IMR-90 (cell line): Measurements from ENCODE around the gene MRPS15. TPM values are rescaled to one million over a fixed set of nuclear protein-coding genes. Genes with fewer than 3 reads are reported as not detected.

Experiments
- ATAC-seq: fragments of 200-7000 bp; cut with Tn5 transposase; 2 replicates; pipeline ENCODE4 v1.9.1; 2020; ENCODE audit warnings: low read depth, mild to moderate bottlenecking, moderate library complexity
- BruUV-seq: library from RNA; stranded (reverse); fragments of 400-500 nt; replicated peaks from 2 replicates; lab custom pipeline; 2021; lab: Mats Ljungman, UMichigan
- CTCF ChIA-PET: fragments of 300-600 bp; formaldehyde crosslinking; extraction: SDS; loops from one replicate; lab custom pipeline; 2021; ENCODE audit warnings: antibody characterized with exemption; lab: Yijun Ruan, JAX
- POLR2A ChIA-PET: fragments of 300-600 bp; sonication (Branson Sonifier 250); formaldehyde crosslinking; loops from one replicate; lab custom pipeline; 2022; ENCODE audit warnings: antibody characterized with exemption; ENCODE audit not compliant: unreplicated experiment; lab: Charles Lee
- DNase-seq: peaks from one replicate; pipeline ENCODE4 v3.0.0; 2013
- H2AFZ ChIP-seq: replicated peaks from 2 replicates; pipeline ENCODE3; 2013; ENCODE audit warnings: low read length, mild to moderate bottlenecking; ENCODE audit not compliant: poor library complexity
- H2AK5ac ChIP-seq: 2 replicates; pipeline ENCODE4 v1.6.1; 2013; ENCODE audit warnings: low read depth, low read length, inconsistent platforms
- H2AK9ac ChIP-seq: replicated peaks from 2 replicates; pipeline ENCODE3; 2013; ENCODE audit warnings: mild to moderate bottlenecking, low read depth, low read length, moderate library complexity; ENCODE audit not compliant: poor library complexity
- H2BK120ac ChIP-seq: 2 replicates; pipeline ENCODE4 v1.6.1; 2013; ENCODE audit warnings: low read depth, low read length, inconsistent platforms
- H2BK15ac ChIP-seq: 3 replicates; pipeline ENCODE4 v1.6.1; 2013; ENCODE audit warnings: low read depth, low read length, inconsistent platforms
- H2BK20ac ChIP-seq: 2 replicates; pipeline ENCODE4 v1.6.1; 2013; ENCODE audit warnings: low read depth, mild to moderate bottlenecking, inconsistent platforms, low read length, moderate library complexity
- H2BK5ac ChIP-seq: 2 replicates; pipeline ENCODE4 v1.6.1; 2013; ENCODE audit warnings: mild to moderate bottlenecking, low read depth, low read length, inconsistent platforms; ENCODE audit not compliant: poor library complexity, severe bottlenecking
- H3K14ac ChIP-seq: replicated peaks from 2 replicates; pipeline ENCODE4 v1.6.1; 2013; ENCODE audit warnings: low read depth, low read length, inconsistent platforms
- H3K18ac ChIP-seq: 2 replicates; pipeline ENCODE4 v1.6.1; 2013; ENCODE audit warnings: low read depth, low read length, control low read depth
- H3K23ac ChIP-seq: 2 replicates; pipeline ENCODE4 v1.6.1; 2013; ENCODE audit warnings: low read depth, low read length, inconsistent platforms
- H3K27ac ChIP-seq: 2 replicates; pipeline ENCODE4 v1.5.1; 2013; ENCODE audit warnings: mild to moderate bottlenecking, control low read depth, low read length; ENCODE audit not compliant: insufficient read depth
- H3K27me3 ChIP-seq: 2 replicates; pipeline ENCODE4 v1.6.1; 2013; ENCODE audit warnings: low read length; ENCODE audit not compliant: control insufficient read depth, insufficient read depth
- H3K36me3 ChIP-seq: 2 replicates; pipeline ENCODE4 v1.6.1; 2013; ENCODE audit warnings: low read length, mixed read lengths; ENCODE audit not compliant: control insufficient read depth, insufficient read depth
- H3K4ac ChIP-seq: 2 replicates; pipeline ENCODE4 v1.6.1; 2013; ENCODE audit warnings: low read depth, low read length, inconsistent platforms
- H3K4me1 ChIP-seq: 2 replicates; pipeline ENCODE4 v1.6.1; 2013; ENCODE audit warnings: low read length, mixed read lengths; ENCODE audit not compliant: control insufficient read depth, insufficient read depth
- H3K4me2 ChIP-seq: 2 replicates; pipeline ENCODE4 v1.6.1; 2013; ENCODE audit warnings: low read depth, mild to moderate bottlenecking, control low read depth, low read length, moderate library complexity
- H3K4me3 ChIP-seq: 2 replicates; pipeline ENCODE4 v1.5.1; 2013; ENCODE audit warnings: low read depth, mild to moderate bottlenecking, control low read depth, low read length, moderate library complexity; ENCODE audit not compliant: insufficient read depth
- H3K56ac ChIP-seq: 2 replicates; pipeline ENCODE4 v1.6.1; 2013; ENCODE audit warnings: low read length, inconsistent platforms; ENCODE audit not compliant: insufficient read depth; ENCODE audit errors: extremely low read depth
- H3K79me1 ChIP-seq, 2 experiments: 2 replicates each; pipeline ENCODE4 v1.6.1; 2013; ENCODE audit warnings: low read length in 2 of 2, inconsistent platforms in 1 of 2, low read depth in 1 of 2
- H3K9ac ChIP-seq: 2 replicates; pipeline ENCODE4 v1.6.1; 2013; ENCODE audit warnings: low read depth, low read length, control low read depth
- H3K9me1 ChIP-seq: 2 replicates; pipeline ENCODE4 v1.6.1; 2013; ENCODE audit warnings: low read length, inconsistent platforms; ENCODE audit not compliant: insufficient read depth
- H3K9me3 ChIP-seq: 2 replicates; pipeline ENCODE4 v1.6.1; 2013; ENCODE audit warnings: low read length; ENCODE audit not compliant: control insufficient read depth, insufficient read depth
- H4K20me1 ChIP-seq: 2 replicates; pipeline ENCODE4 v1.6.1; 2013; ENCODE audit warnings: low read length, inconsistent platforms; ENCODE audit not compliant: insufficient read depth
- H4K5ac ChIP-seq: 2 replicates; pipeline ENCODE4 v1.6.1; 2013; ENCODE audit warnings: mild to moderate bottlenecking, low read depth, low read length, control low read depth
- H4K8ac ChIP-seq, 2 experiments: 2 replicates each; pipeline ENCODE4 v1.6.1; 2013; ENCODE audit warnings: low read depth in 2 of 2, low read length in 2 of 2, control low read depth in 1 of 2, inconsistent platforms in 1 of 2
- H4K91ac ChIP-seq: 2 replicates; pipeline ENCODE4 v1.6.1; 2013; ENCODE audit warnings: low read depth, low read length, inconsistent platforms; ENCODE audit not compliant: insufficient read depth
- BHLHE40 ChIP-seq: fragments of 150-350 bp; IDR thresholded peaks from 2 replicates; pipeline ENCODE4 v1.6.1; 2016; ENCODE audit warnings: mild to moderate bottlenecking, low read depth, low read length
- MAFK ChIP-seq: IDR thresholded peaks from 2 replicates; pipeline ENCODE4 v1.6.1; 2012; ENCODE audit warnings: low read depth, low read length, improper control_type of control experiment
- MAZ ChIP-seq: IDR thresholded peaks from 2 replicates; pipeline ENCODE4 v1.6.1; 2012; ENCODE audit warnings: low read depth, mild to moderate bottlenecking, low read length, improper control_type of control experiment, moderate library complexity, borderline replicate concordance
- RAD21 ChIP-seq: IDR thresholded peaks from 2 replicates; pipeline ENCODE4 v1.6.1; 2012; ENCODE audit warnings: low read length, improper control_type of control experiment
- RFX5 ChIP-seq: IDR thresholded peaks from 2 replicates; pipeline ENCODE4 v1.8.0; 2012; ENCODE audit warnings: low read depth, mild to moderate bottlenecking, low read length, moderate library complexity
- SMC3 ChIP-seq: fragments of 150-350 bp; IDR thresholded peaks from 2 replicates; pipeline ENCODE4 v1.6.1; 2016; ENCODE audit warnings: low read depth, mild to moderate bottlenecking, antibody characterized with exemption, low read length, moderate library complexity
- WGBS, 2 experiments: methylation state at CpG; one replicate each; pipeline versions ENCODE4 v1.1.5 to v1.1.7; 2013; ENCODE audit warnings: missing lambda C conversion rate in 2 of 2; ENCODE audit not compliant: insufficient read length in 1 of 2; ENCODE audit errors: extremely low coverage in 2 of 2; 5-methylcytosine and 5-hydroxymethylcytosine counted together
- dilution Hi-C: fragments of 300-500 bp; cut with HindIII; formaldehyde crosslinking; loops from one replicate; pipeline ENCODE4 v1.14.3; 2018; ENCODE audit warnings: low sequenced_read_pairs; ENCODE audit not compliant: unreplicated experiment
- in situ Hi-C: fragments of 300-500 bp; cut with MboI; formaldehyde crosslinking; loops from 3 replicates; pipeline ENCODE4 v1.14.3; 2019; ENCODE audit warnings: low sequenced_read_pairs, inconsistent platforms, mixed read lengths
- intact Hi-C: fragments of 100-400 bp; cut with micrococcal nuclease; formaldehyde crosslinking; loops from 2 replicates; pipeline ENCODE4 v1.10.0; 2022
- polyA plus RNA-seq, 3 experiments: library from polyadenylated mRNA; depleted of rRNA; stranded (reverse); fragments of >200 nt; gene quantifications; 2 replicates each; pipeline ENCODE4 v1.2.3, GENCODE V29; 2012; ENCODE audit warnings: low replicate concordance in 1 of 3
- total RNA-seq: library from RNA; depleted of rRNA; stranded (reverse); fragments of >200 nt; gene quantifications from 2 replicates; pipeline ENCODE4 v1.2.3, GENCODE V29; 2012

MRPS15 gene
- total and polyA plus RNA-seq, 2 of the 4 experiments (the other 2 are of a cell fraction): 46.1 to 77.9 TPM

- no peak for TF ChIP-seq RAD21
Observed at GRCh38 chr1:36466370-36467026, 2.3 kb upstream of the MRPS15 start (continued).

GRCh38 chr1:36465731-36466369, 1.7 kb upstream of the MRPS15 start:
- ATAC-seq: no peak
- Histone ChIP-seq H3K9me1 (peaks cover 10% of the 10 kb centered on the region), H3K27me3 (no peaks in the 10 kb centered on the region; the same call in 1 of the 2 replicates), H3K9me3 (no peaks in the 10 kb centered on the region), H3K79me1 (peaks cover 13 to 21% of the 10 kb centered on the region in 2 experiments; a peak in 3 of 4 replicates), H3K4me2 (no peak overlapping the region), H2BK120ac (peak overlapping the region; percentile 39), H3K9ac (no peak overlapping the region), H3K36me3 (peaks cover 14% of the 10 kb centered on the region; the same call in 1 of the 2 replicates), H4K20me1 (no peaks in the 10 kb centered on the region), H3K18ac (no peak overlapping the region), H2AFZ (peak overlapping the region; percentile 82), H3K4me3 (no peak overlapping the region), H3K14ac (0 out of 2 replicates have a peak overlapping the region, but pooled peaks have one; percentile 6), H3K4ac (peak overlapping the region; percentile 70), H3K23ac (no peak overlapping the region), H4K5ac (peak overlapping the region; percentile 47), H3K4me1 (peaks cover 6% of the 10 kb centered on the region), H2BK20ac (0 out of 2 replicates have a peak overlapping the region, but pooled peaks have one; percentile 47), H4K91ac (peak overlapping the region; percentile 74; the same call in 1 of the 2 replicates), H3K56ac (no peak overlapping the region), H4K8ac (peak overlapping the region; percentile 70 to 82; a peak in 3 of 4 replicates), H3K27ac (no peak overlapping the region), H2AK9ac (peak overlapping the region; percentile 57), H2BK5ac (no peak overlapping the region), H2BK15ac (peak overlapping the region; percentile 79; the same call in 1 of the 3 replicates), H2AK5ac (peak overlapping the region; percentile 52; the same call in 1 of the 2 replicates)
- POLR2A ChIA-PET: no interaction called here
- CTCF ChIA-PET: no interaction called here
- dilution Hi-C loops: no loop called here
- no TSS peak for BruUV-seq
- DNase-seq: no peak
- TF ChIP-seq MAFK: no peak
- no peak for TF ChIP-seq SMC3
- no peak for TF ChIP-seq RFX5
- TF ChIP-seq MAZ: no peak
- TF ChIP-seq BHLHE40: no peak
- in situ Hi-C loops: loop anchor here (25.0 kb wide), 1 partner anchor 1546 kb away; the partner anchor contains the start of genes FHL3 and UTP11
- WGBS, 2 experiments: no CpG with 5 or more reads among the region's 4 CpGs
- intact Hi-C loops: no loop called here
